A549 (cell line): ENCODE data around the gene AGRN. TPM values are rescaled to one million over a fixed set of nuclear protein-coding genes. Genes with fewer than 3 reads are reported as not detected.

Source experiments
- ATAC-seq, 2 experiments: fragments of 200-7000 bp in 1 of 2; fragments of >200 bp in 1 of 2; cut with Nextera tagmentation in 1 of 2; cut with Tn5 transposase in 1 of 2; 3 replicates each; pipeline versions ENCODE4 v1.8.0 to v1.9.1; 2018 to 2020; ENCODE audit warnings: mild to moderate bottlenecking in 1 of 2, moderate library complexity in 1 of 2
- CTCF ChIA-PET: fragments of 300-600 bp; sonication (Branson Sonifier 250); formaldehyde crosslinking; extraction: SDS; loops from one replicate; lab custom pipeline; 2021; ENCODE audit warnings: antibody characterized with exemption, inconsistent platforms; lab: Yijun Ruan, JAX
- POLR2A ChIA-PET: fragments of 350-600 bp; formaldehyde crosslinking; extraction: SDS; loops from one replicate; lab custom pipeline; 2021; ENCODE audit warnings: antibody characterized with exemption, inconsistent platforms; lab: Yijun Ruan, JAX
- DNase-seq, 2 experiments: peaks; one replicate each; pipeline versions ENCODE4 v3.0.0 to v3.0.0-alpha.2; 2011 to 2016; ENCODE audit warnings: low read depth in 1 of 2, low spot score in 1 of 2
- FAIRE-seq: peaks from 2 replicates; lab custom pipeline; 2011; peaks lifted over from hg19 to GRCh38; lab: Jason Lieb, UNC
- H3K27ac ChIP-seq, 2 experiments: fragments of >200 bp; sonication (Bioruptor Twin); formaldehyde crosslinking; 3 replicates each; pipeline ENCODE4 v1.5.1; 2016 to 2017
- H3K4me1 ChIP-seq: fragments of >200 bp; sonication (Bioruptor Twin); formaldehyde crosslinking; 3 replicates; pipeline ENCODE4 v1.6.1; 2016
- H3K4me2 ChIP-seq: fragments of >200 bp; sonication (Bioruptor Twin); formaldehyde crosslinking; 3 replicates; pipeline ENCODE4 v1.6.1; 2016
- H3K4me3 ChIP-seq: fragments of >200 bp; sonication (Bioruptor Twin); formaldehyde crosslinking; 3 replicates; pipeline ENCODE4 v1.5.1; 2016
- H3K9me3 ChIP-seq: fragments of >200 bp; sonication (Bioruptor Twin); formaldehyde crosslinking; 3 replicates; pipeline ENCODE4 v1.6.1; 2016
- EHF ChIP-seq: fragments of 250-450 bp; sonication (Bioruptor Pico); IDR thresholded peaks from 2 replicates; pipeline ENCODE4 v1.5.0; 2020; ENCODE audit warnings: mild to moderate bottlenecking
- EHMT2 ChIP-seq: fragments of 200-600 bp; sonication (generic); IDR thresholded peaks from 2 replicates; pipeline ENCODE4 v1.6.1; 2016; ENCODE audit warnings: antibody characterized with exemption, low read depth, mild to moderate bottlenecking, moderate library complexity
- ESRRA ChIP-seq: fragments of 150-350 bp; IDR thresholded peaks from 2 replicates; pipeline ENCODE4 v1.6.1; 2014; ENCODE audit warnings: mild to moderate bottlenecking, low read length, borderline replicate concordance
- FOSL2 ChIP-seq, 2 experiments: fragments of 450-650 bp in 1 of 2; fragments of >200 bp in 1 of 2; sonication (Bioruptor Twin) in 1 of 2; formaldehyde crosslinking; IDR thresholded peaks; 2 replicates each; pipeline versions ENCODE4 v1.5.0 to v1.6.1; 2016 to 2020; ENCODE audit warnings: mild to moderate bottlenecking in 1 of 2, moderate library complexity in 1 of 2
- HOXB13 ChIP-seq: fragments of 250-450 bp; sonication (Bioruptor Pico); IDR thresholded peaks from 2 replicates; pipeline ENCODE4 v1.5.0; 2020; ENCODE audit warnings: low read depth, mild to moderate bottlenecking, moderate library complexity
- MAZ ChIP-seq: fragments of 150-350 bp; IDR thresholded peaks from 2 replicates; pipeline ENCODE4 v1.6.1; 2014; ENCODE audit warnings: antibody characterized with exemption, low read depth, low read length, borderline replicate concordance
- NPAS2 ChIP-seq: fragments of 250-450 bp; sonication (Bioruptor Pico); IDR thresholded peaks from 2 replicates; pipeline ENCODE4 v1.8.0; 2022; ENCODE audit warnings: mild to moderate bottlenecking, moderate library complexity, borderline replicate concordance
- NR3C1 ChIP-seq: fragments of >200 bp; sonication (Bioruptor Twin); formaldehyde crosslinking; IDR thresholded peaks from 3 replicates; pipeline ENCODE4 v1.6.1; 2017
- POLR2AphosphoS2 ChIP-seq: conservative IDR thresholded peaks from 2 replicates; pipeline ENCODE4 v1.6.1; 2012; ENCODE audit warnings: low read length, improper control_type of control experiment, inconsistent platforms
- SMC3 ChIP-seq: fragments of >200 bp; sonication (Bioruptor Twin); formaldehyde crosslinking; IDR thresholded peaks from 3 replicates; pipeline ENCODE4 v1.6.1; 2018; ENCODE audit warnings: inconsistent platforms
- SREBF2 ChIP-seq: fragments of 450-650 bp; IDR thresholded peaks from 2 replicates; pipeline ENCODE4 v1.6.1; 2014; ENCODE audit warnings: mild to moderate bottlenecking, moderate library complexity
- WGBS: methylation state at CpG from one replicate; pipeline ENCODE4 v1.1.6; 2017; ENCODE audit errors: missing lambda C conversion rate; 5-methylcytosine and 5-hydroxymethylcytosine counted together
- polyA plus RNA-seq, 4 experiments: library from polyadenylated mRNA; depleted of rRNA in 3 of 4; stranded (reverse); fragments of >200 nt; fragmentation: RNase III in 1 of 4; extraction: RNeasy Plus Mini Kit Qiagen cat#74134 plus additional on column Dnase treatment in 1 of 4; gene quantifications; 2 replicates in 3 of 4; 3 replicates in 1 of 4; pipeline ENCODE4 v1.2.3, GENCODE V29; 2011 to 2017
- TF ChIP-seq, protein P1 (sequence below): IDR thresholded peaks from 2 replicates; pipeline ENCODE4 v1.6.1; 2012; ENCODE audit warnings: low read depth, borderline replicate concordance
- TF ChIP-seq, protein P2 (sequence below): fragments of 250-450 bp; sonication (Bioruptor Pico); IDR thresholded peaks from 2 replicates; pipeline ENCODE4 v1.5.0; 2021; ENCODE audit warnings: mild to moderate bottlenecking, moderate library complexity, borderline replicate concordance
- TF ChIP-seq, protein P3 (sequence below): fragments of >200 bp; sonication (Bioruptor Twin); formaldehyde crosslinking; IDR thresholded peaks from 3 replicates; pipeline ENCODE4 v1.5.1; 2016
- TF ChIP-seq, protein P4 (sequence below): fragments of >200 bp; sonication (Bioruptor Twin); formaldehyde crosslinking; IDR thresholded peaks from 2 replicates; pipeline ENCODE4 v1.6.1; 2016
- TF ChIP-seq, protein P5 (sequence below): fragments of 150-350 bp; IDR thresholded peaks from 2 replicates; pipeline ENCODE4 v1.6.1; 2014; ENCODE audit warnings: low read depth, mild to moderate bottlenecking, low read length
- TF ChIP-seq, protein P6 (sequence below): IDR thresholded peaks from 2 replicates; pipeline ENCODE4 v1.6.1; 2012

Gene AGRN
- polyA plus RNA-seq, 2 of the 4 experiments (the other 2 are of a cell fraction) = 23.9 to 90.9 TPM

DNA sequence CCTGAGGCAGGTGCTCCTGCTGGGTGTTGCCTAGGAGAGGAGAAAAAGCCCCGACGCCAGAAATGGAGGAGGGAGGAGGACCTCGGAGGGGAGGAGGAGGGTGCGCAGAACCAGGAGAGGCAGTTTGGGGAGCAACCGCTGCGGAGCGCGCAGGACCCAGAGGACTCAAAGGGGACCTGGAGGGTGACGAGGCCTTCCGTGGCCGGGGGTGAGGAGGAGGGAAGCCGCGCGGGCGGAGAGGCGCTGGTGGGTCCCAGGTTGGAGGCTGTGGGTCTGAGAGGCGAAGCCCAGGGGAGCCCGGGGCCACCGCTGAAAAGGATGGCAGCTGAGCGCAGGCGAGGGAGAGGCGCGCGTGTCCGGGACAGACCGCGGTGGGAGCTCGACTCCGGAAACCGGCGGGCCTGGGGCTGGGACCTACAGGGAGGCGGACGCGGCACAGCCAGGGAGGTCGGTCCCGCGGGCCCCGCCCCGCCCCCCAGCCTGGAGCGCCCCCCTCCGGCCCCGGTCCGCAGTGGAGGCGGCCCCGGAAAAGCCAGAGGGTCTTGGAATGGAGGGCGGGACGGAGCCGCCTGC is 39.1 kb downstream of the AGRN start (continued):
- TF ChIP-seq, protein P1, sequence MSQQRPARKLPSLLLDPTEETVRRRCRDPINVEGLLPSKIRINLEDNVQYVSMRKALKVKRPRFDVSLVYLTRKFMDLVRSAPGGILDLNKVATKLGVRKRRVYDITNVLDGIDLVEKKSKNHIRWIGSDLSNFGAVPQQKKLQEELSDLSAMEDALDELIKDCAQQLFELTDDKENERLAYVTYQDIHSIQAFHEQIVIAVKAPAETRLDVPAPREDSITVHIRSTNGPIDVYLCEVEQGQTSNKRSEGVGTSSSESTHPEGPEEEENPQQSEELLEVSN = 0 out of 2 replicates have a peak, but pooled peaks have one; percentile 19
- TF ChIP-seq POLR2AphosphoS2 (no peak), EHMT2 (no peak)

DNA sequence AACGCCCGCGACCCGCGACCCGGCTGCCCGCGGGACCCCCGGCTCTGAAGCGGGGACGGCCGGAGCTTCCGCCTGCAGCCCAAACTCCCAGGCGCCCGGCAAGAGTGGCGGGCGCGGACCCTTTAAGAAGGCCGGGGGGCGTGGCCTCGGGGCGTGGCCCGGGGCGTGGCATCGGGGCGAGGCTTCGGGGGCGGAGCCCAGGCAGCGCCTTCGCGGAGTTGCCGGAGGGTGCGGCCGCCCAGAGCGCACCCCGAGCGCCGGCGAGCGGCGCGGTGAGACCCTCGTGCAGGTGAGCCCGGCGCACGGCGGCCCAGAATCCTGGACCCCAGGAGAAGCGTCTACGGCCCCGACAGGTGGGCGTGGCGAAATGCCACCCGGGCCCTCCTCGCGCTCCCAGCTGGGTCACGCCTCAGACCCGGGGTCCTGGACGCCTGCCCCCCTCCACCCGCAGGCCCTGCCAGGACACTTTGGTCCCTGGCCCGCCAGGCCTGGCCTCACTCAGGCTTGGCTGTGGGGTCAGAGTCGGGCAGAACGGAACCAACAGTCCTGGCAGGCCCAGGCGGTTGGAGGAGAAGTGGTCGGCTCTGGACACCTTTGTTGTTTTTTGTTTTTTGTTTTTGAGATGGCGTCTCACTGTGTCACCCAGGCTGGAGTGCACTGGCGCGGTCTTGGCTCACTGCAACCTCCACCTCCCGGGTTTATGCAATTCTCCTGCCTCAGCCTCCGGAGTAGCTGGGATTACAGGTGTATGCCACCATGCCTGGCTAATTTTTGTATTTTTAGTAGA is 39.8 kb downstream of the AGRN start:
- ATAC-seq (peak; percentile 54 to 72), FAIRE-seq (no peak)
- Histone ChIP-seq H3K4me2 (peak overlapping the region; percentile 97), H3K4me3 (peak overlapping the region; percentile 74), H3K27ac (peak overlapping the region; percentile 79 to 97; a peak in 5 of 6 replicates), H3K4me1 (peaks cover 41% of the 10 kb centered on the region)
- TF ChIP-seq SREBF2 (no peak), SMC3 (peak; percentile 2; the same call in 2 of the 3 replicates)
- TF ChIP-seq, all 56 proteins: peak for 1
- peak; percentile 61 to 68 for DNase-seq
- H3K9me3 ChIP-seq = no peaks in the 10 kb centered on the region
- CTCF ChIA-PET = interaction anchor here (1.2 to 8.8 kb wide), 10 partner anchors 11 to 77 kb away, joined by 3 to 126 read pairs (median 5); partner anchors contain the start of genes ISG15 and PERM1
- WGBS = 19% methylated on average over 5 of the region's 69 CpGs
- POLR2A ChIA-PET = interaction anchor here (0.5 to 1.6 kb wide), 3 partner anchors 39 to 60 kb away, joined by 3 to 8 read pairs (median 3); partner anchors contain the start of genes AGRN and HES4

DNA sequence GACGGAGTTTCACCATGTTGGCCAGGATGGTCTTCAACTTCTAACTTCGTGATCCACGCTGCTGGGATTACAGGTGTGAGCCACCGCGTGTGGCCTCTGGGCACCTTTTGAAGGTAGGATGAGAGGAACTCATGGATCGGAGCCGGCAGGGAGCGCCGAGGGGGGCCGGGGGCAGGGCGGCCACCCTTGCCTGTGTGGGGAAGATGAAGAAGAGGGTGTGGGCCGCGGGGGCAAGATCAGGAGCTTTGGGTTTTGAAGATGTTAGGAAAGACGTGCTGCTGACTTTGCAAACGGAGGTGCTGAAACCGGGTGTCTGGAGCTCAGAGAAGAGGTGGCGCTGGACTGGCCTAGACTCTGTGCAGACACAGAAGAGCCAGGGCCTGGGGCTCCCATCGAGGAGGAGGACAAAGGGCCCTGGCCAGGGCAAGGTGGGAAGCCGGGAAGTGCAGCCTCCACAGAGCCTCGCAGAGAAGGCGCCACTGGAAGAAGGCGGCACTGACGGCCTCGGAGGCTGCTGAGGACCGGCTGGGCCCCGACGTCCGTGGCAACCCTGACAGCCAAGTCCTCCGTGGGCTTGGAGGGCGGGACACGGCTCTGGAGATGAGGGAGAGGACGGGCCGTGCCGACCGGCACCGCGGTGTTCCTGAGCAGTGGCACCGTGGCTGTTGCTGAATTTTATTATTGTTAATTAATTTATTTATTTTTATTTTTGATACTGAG is 40.5 kb downstream of the AGRN start:
- peak overlapping the region in 1 of 2 experiments; percentile 97; a peak in 3 of 6 replicates for H3K27ac ChIP-seq
- peaks cover 41% of the 10 kb centered on the region for H3K4me1 ChIP-seq
- peak overlapping the region; percentile 97 for H3K4me2 ChIP-seq
- ChIA-PET CTCF (interaction anchor here (1.2 to 8.8 kb wide), 7 partner anchors 10 to 78 kb away, joined by 3 to 126 read pairs (median 5); partner anchors contain the start of genes ISG15 and PERM1), POLR2A (interaction anchor here (0.6 to 1.6 kb wide), 2 partner anchors 19 to 40 kb away, joined by 3 to 8 read pairs; partner anchors contain the start of gene AGRN)
- 80% methylated on average over 37 of the region's 38 CpGs for WGBS
- H3K4me3 ChIP-seq = peak overlapping the region; percentile 74; the same call in 2 of the 3 replicates
- FAIRE-seq (no peak), DNase-seq (no peak), ATAC-seq (no peak)
- H3K9me3 ChIP-seq = no peaks in the 10 kb centered on the region
- TF ChIP-seq, protein P2, sequence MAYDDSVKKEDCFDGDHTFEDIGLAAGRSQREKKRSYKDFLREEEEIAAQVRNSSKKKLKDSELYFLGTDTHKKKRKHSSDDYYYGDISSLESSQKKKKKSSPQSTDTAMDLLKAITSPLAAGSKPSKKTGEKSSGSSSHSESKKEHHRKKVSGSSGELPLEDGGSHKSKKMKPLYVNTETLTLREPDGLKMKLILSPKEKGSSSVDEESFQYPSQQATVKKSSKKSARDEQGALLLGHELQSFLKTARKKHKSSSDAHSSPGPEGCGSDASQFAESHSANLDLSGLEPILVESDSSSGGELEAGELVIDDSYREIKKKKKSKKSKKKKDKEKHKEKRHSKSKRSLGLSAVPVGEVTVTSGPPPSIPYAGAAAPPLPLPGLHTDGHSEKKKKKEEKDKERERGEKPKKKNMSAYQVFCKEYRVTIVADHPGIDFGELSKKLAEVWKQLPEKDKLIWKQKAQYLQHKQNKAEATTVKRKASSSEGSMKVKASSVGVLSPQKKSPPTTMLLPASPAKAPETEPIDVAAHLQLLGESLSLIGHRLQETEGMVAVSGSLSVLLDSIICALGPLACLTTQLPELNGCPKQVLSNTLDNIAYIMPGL (CRISPR knock-in tag) = no peak
- TF ChIP-seq EHF (no peak), ESRRA (no peak)

DNA sequence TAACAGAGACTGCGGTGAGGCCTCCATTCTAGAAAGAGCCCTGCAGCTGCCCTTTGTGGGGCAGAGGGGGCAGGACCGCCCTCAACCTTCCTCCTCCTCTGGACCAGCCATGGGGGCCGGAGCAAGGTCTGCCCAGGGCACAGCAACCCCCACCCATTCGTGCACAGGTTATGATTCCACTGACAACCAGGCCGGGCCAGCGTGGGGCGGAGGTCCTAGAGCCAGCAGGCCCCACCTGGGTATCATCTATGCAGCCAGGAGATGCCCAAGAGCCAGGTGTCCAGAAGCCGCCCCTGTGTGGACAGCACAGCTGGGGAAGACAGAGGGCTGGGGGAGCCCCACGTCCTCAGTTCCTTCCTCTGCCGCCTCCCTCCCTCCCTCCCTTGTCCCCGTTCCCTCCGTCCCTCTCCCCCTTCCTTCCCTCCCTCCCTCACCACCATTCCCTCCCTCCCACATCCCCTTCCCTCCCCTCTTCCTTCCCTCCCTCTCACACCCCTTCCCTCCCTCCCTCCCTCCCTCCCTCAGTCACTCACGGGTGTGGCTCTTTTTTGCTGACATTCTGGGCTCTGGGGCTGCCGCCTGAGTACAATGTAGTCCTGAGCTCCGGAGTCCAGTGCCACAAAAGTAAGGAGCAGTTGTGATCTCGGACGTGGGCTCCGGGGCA is 41.9 kb downstream of the AGRN start:
- 71% methylated on average over 10 of the region's 18 CpGs for WGBS
- Histone ChIP-seq H3K4me1 (peaks cover 44% of the 10 kb centered on the region), H3K4me2 (peak overlapping the region; percentile 95), H3K9me3 (no peaks in the 10 kb centered on the region), H3K27ac (peak overlapping the region in 1 of 2 experiments; percentile 88; a peak in 4 of 6 replicates), H3K4me3 (no peak overlapping the region)
- ChIA-PET POLR2A (no interaction called here), CTCF (interaction anchor here (1.2 to 8.8 kb wide), 6 partner anchors 22 to 169 kb away, joined by 3 to 126 read pairs (median 32); partner anchors contain the start of genes AGRN, ISG15 and PERM1)
- DNase-seq (no peak), FAIRE-seq (no peak), ATAC-seq (no peak)
- TF ChIP-seq MAZ = no peak
- TF ChIP-seq, protein P3, sequence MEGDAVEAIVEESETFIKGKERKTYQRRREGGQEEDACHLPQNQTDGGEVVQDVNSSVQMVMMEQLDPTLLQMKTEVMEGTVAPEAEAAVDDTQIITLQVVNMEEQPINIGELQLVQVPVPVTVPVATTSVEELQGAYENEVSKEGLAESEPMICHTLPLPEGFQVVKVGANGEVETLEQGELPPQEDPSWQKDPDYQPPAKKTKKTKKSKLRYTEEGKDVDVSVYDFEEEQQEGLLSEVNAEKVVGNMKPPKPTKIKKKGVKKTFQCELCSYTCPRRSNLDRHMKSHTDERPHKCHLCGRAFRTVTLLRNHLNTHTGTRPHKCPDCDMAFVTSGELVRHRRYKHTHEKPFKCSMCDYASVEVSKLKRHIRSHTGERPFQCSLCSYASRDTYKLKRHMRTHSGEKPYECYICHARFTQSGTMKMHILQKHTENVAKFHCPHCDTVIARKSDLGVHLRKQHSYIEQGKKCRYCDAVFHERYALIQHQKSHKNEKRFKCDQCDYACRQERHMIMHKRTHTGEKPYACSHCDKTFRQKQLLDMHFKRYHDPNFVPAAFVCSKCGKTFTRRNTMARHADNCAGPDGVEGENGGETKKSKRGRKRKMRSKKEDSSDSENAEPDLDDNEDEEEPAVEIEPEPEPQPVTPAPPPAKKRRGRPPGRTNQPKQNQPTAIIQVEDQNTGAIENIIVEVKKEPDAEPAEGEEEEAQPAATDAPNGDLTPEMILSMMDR = no peak
- no peak for TF ChIP-seq ESRRA
- TF ChIP-seq HOXB13 = no peak
- TF ChIP-seq, protein P4, sequence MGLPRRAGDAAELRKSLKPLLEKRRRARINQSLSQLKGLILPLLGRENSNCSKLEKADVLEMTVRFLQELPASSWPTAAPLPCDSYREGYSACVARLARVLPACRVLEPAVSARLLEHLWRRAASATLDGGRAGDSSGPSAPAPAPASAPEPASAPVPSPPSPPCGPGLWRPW = no peak
- TF ChIP-seq NPAS2 (CRISPR knock-in tag) = no peak
- TF ChIP-seq SREBF2 = no peak
- TF ChIP-seq, protein P5, sequence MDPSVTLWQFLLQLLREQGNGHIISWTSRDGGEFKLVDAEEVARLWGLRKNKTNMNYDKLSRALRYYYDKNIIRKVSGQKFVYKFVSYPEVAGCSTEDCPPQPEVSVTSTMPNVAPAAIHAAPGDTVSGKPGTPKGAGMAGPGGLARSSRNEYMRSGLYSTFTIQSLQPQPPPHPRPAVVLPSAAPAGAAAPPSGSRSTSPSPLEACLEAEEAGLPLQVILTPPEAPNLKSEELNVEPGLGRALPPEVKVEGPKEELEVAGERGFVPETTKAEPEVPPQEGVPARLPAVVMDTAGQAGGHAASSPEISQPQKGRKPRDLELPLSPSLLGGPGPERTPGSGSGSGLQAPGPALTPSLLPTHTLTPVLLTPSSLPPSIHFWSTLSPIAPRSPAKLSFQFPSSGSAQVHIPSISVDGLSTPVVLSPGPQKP = no peak
- TF ChIP-seq, protein P6, sequence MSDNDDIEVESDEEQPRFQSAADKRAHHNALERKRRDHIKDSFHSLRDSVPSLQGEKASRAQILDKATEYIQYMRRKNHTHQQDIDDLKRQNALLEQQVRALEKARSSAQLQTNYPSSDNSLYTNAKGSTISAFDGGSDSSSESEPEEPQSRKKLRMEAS = no peak
- no peak for TF ChIP-seq FOSL2 (IDR thresholded peaks at IDR 0.05)
- no peak for TF ChIP-seq FOSL2 (CRISPR knock-in tag; IDR thresholded peaks at IDR 0.05)
- no peak for TF ChIP-seq NR3C1
